HL-60/S4 treated with phorbol 12-myristate 13-acetate at 8.2 ng/mL for 4 days and 3 days (cell line): ENCODE measurements around the gene MSI1.

Experiments used
- in situ Hi-C: fragments of 300-500 bp; cut with MboI; formaldehyde crosslinking; loops from 2 replicates; pipeline ENCODE4 v1.15.0; 2022; ENCODE audit warnings: low sequenced_read_pairs

MSI1 gene

DNA sequence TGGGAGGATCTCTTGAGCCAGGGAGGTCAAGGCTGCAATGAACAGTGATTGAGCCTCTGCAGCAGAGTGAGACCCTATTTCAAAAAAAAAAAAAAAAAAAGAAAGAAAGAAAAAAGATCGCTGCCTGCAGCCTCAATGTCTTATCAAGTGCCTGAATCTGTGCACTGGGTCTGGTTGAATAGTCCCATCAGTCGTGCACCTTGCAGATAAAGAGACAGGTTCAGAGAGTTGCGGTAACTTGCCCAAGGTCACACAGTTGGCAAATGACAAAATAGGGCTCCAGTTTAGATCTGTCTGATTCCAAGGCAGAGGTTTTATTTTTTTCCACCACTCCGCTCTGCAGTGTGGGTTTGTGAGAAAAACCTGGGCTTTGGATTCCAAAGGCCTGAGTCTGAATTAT is 40.7 kb downstream of the MSI1 start:
- in situ Hi-C loops = no loop called here

GRCh38 chr12:120327593-120327992 is 41.4 kb downstream of the MSI1 start, which contains the start of gene PLA2G1B:
Gene PLA2G1B (minus strand): TSS chr12:120327779. CDS start chr12:120327753, 26 bp downstream.
- in situ Hi-C loops = no loop called here

DNA sequence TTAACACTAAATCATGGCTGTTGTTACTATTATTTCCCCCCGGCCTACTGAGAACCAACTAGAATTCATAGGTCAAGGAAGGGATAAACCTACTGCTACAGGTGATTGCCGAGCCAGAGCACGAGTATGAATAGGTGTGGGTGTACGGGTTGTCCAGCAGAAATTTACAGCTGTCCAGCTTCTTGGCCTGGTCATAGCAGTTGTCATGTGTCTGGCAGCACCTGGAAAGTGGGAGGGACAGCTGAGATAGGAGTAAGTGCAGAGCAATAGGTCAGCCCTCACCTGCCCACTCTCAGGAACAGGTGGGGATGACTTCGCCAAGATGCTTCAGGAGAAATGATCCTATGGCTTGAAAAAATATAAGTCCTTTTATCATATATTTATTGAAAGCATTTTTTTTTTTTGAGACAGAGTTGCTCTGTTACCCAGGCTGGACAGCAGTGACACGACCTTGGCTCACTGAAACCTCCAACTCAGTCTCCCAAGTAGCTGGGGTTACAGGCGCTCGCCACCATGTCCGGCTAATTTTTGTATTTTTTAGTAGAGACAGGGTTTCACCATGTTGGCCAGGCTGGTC is 44.0 kb downstream of the MSI1 start:
- in situ Hi-C loops = no loop called here

GRCh38 chr12:120323772-120324171 is 45.2 kb downstream of the MSI1 start:
- in situ Hi-C loops = no loop called here

DNA sequence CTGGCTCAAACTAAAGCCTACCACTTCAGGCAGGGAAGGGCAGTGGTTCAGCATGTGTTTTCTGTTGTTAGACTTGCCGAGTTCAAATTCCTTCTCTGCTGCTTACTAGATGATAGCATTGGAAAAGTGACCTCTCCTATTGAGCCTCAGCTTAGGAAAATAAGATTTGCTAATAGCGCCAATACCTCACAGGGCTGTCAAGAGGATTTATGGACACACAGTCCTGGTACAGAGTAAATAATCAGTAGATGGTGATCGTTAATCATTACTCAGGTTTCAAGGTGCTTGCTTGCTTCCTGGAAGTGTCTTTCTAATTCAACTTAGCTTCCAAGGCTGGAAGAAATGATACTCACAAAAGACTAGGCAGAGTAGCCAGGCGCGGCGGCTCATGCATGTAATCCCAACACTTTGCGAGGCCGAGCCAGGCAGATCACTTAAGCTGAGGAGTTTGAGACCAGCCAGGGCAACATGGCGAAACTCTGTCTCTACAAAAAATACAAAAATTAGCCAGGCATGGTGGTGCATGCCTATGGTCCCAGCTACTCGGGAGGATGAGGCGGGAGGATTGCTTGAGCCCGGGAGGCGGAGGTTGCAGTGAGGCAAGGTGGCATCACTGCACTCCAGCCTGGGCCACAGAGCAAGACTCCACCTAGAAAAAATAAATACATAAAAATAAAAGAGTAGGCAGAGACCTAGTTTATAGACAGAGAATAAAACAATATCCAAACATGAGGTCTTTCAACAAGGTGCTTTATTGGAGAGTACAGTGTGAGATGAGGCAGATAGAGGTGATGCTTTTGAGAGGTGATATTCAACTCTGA is 47.4 kb downstream of the MSI1 start:
- in situ Hi-C loops = no loop called here

- in situ Hi-C loops = no loop called here
Measured at GRCh38 chr12:120317224-120318105, 51.5 kb downstream of the MSI1 start.

- in situ Hi-C loops = no loop called here
Measured at GRCh38 chr12:120316798-120317223, 52.2 kb downstream of the MSI1 start.

GRCh38 chr12:120314220-120314619 is 54.7 kb downstream of the MSI1 start:
- in situ Hi-C loops = no loop called here

GRCh38 chr12:120301962-120302815 is 66.8 kb downstream of the MSI1 start, which contains the start of gene SIRT4:
Gene SIRT4 (plus strand): TSS chr12:120302321. CDS start chr12:120303562, 1,241 bp downstream.
- in situ Hi-C loops = no loop called here

DNA sequence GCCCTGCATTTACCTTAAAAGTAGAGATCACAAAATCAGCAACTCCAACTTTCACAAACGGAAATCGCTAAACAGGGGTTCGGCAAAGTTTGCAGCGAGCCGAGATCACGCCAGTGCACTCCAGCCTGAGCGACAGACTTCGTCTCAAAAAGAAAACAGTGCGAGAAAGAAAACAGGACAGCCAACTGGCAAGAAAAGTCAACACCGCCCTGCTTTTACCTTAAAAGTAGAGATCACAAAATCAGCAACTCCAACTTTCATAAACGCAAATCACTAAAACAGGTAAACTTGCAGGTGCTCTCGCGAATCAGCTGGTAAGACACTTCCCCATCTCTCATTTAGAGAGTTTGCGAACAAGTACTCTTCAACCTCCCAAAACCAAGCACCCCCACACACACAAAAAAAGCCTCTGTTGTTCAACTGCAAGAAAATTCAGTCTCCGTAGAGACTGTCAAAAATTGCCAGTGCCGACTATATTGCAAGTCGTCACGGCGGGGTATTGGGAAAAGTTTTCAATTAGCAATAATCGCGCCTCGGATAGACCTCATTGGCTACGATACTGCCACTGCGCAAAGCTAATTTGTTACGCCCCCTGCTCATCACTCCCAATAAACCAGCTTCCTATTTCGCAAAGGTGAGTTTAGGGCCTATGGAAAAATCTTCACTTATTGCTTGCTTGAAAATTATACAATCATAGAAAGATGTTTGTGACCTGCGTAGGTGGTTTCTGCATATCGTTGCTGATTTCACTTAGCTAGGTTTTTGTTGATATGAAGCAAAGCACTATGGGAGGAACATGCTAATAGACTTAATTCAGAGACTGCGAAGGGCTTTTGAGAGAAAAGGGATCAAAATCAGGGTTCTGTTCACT is 76.1 kb downstream of the MSI1 start, which contains the start of gene RNU4-1:
Gene RNU4-1 (minus strand): TSS at position 577 of the 871 bp plus-strand sequence.
- in situ Hi-C loops = no loop called here

DNA sequence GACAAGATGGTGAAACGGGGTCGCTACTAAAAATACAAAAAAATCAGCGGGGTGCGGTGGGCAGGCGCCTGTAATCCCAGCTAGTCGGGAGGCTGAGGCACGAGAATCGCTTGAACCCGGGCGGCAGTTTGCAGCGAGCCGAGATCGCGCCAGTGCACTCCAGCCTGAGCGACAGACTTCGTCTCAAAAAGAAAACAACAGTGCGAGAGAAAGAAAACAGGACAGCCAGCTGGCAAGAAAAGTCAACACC is 76.6 kb downstream of the MSI1 start:
- in situ Hi-C loops = no loop called here
